Breast epithelium (tissue), 3 donors: ENCODE results near the gene SCRT2.

Source experiments
- CTCF ChIP-seq, 3 donors: fragments of 450-650 bp; IDR thresholded peaks; one replicate each; pipeline ENCODE4 v1.5.1; 2016 to 2017; ENCODE audit warnings: antibody characterized with exemption in 3 of 3, mild to moderate bottlenecking in 3 of 3, moderate library complexity in 3 of 3
- POLR2A ChIP-seq: fragments of 450-650 bp; IDR thresholded peaks from one replicate; pipeline ENCODE4 v1.6.1; 2016; ENCODE audit warnings: antibody characterized with exemption, mild to moderate bottlenecking, moderate library complexity
- POLR2AphosphoS5 ChIP-seq, 3 donors: sonication (generic); formaldehyde crosslinking; IDR thresholded peaks; one replicate each; pipeline ENCODE4 v1.6.1; 2017; ENCODE audit warnings: antibody characterized with exemption in 3 of 3

GRCh38 chr20:671252-672030 is 4.2 kb downstream of the SCRT2 start:
- TF ChIP-seq POLR2A (no peak), POLR2AphosphoS5 (IDR thresholded peaks at IDR 0.05) (no peak), CTCF (IDR thresholded peaks at IDR 0.05) (no peak)
